ENCODE results near the gene DNAJB6. TPM values are rescaled to one million over a fixed set of nuclear protein-coding genes. Genes with fewer than 3 reads are reported as not detected.

DNAJB6 gene
- total RNA-seq, 4 donors from 2014 or later, result 63.5 to 125 (median 107) TPM

- DNase-seq, result no peak
- no peak overlapping the region for H3K27ac ChIP-seq
- no peaks in the 10 kb centered on the region for H3K27me3 ChIP-seq
- H3K4me3 ChIP-seq, result no peak overlapping the region
- H3K9me3 ChIP-seq, result no peaks in the 10 kb centered on the region
- intact Hi-C loops (cut with DNase I; ENCODE audit: low total_unique reads), result no loop called here
- peaks cover 0 to 12% of the 10 kb centered on the region in 2 donors for H3K4me1 ChIP-seq
- TF ChIP-seq CTCF (IDR thresholded peaks at IDR 0.05) (no peak), POLR2A (IDR thresholded peaks at IDR 0.05) (no peak)
- H3K36me3 ChIP-seq, result no peaks in the 10 kb centered on the region
Measured at GRCh38 chr7:157409149-157409752, 72.4 kb downstream of the DNAJB6 start.

GRCh38 chr7:157409753-157410727 is 73.2 kb downstream of the DNAJB6 start:
- Histone ChIP-seq H3K36me3 (no peaks in the 10 kb centered on the region), H3K27me3 (no peaks in the 10 kb centered on the region), H3K4me1 (peaks cover 0 to 11% of the 10 kb centered on the region in 2 donors), H3K4me3 (no peak overlapping the region), H3K27ac (no peak overlapping the region), H3K9me3 (no peaks in the 10 kb centered on the region)
- TF ChIP-seq CTCF (IDR thresholded peaks at IDR 0.05) (no peak), POLR2A (IDR thresholded peaks at IDR 0.05) (no peak)
- no peak for DNase-seq
- intact Hi-C loops (cut with DNase I; ENCODE audit: low total_unique reads), result no loop called here

- intact Hi-C loops (cut with DNase I; ENCODE audit: low total_unique reads), result no loop called here
- no peak for DNase-seq
- H3K9me3 ChIP-seq, result no peaks in the 10 kb centered on the region
- H3K27ac ChIP-seq, result no peak overlapping the region
- no peaks in the 10 kb centered on the region for H3K27me3 ChIP-seq
- TF ChIP-seq POLR2A (IDR thresholded peaks at IDR 0.05), result no peak
- H3K36me3 ChIP-seq, result no peaks in the 10 kb centered on the region
- H3K4me1 ChIP-seq, result peaks cover 0 to 1% of the 10 kb centered on the region in 2 donors
- no peak overlapping the region for H3K4me3 ChIP-seq
Measured at GRCh38 chr7:157410831-157411556, 74.2 kb downstream of the DNAJB6 start.

- no peak for TF ChIP-seq POLR2A (IDR thresholded peaks at IDR 0.05)
- no peak for TF ChIP-seq CTCF (IDR thresholded peaks at IDR 0.05)
- Histone ChIP-seq H3K27ac (no peak overlapping the region), H3K4me3 (no peak overlapping the region), H3K27me3 (no peaks in the 10 kb centered on the region), H3K36me3 (no peaks in the 10 kb centered on the region), H3K4me1 (no peaks in the 10 kb centered on the region), H3K9me3 (no peaks in the 10 kb centered on the region)
- DNase-seq, result no peak
- intact Hi-C loops (cut with DNase I; ENCODE audit: low total_unique reads), result no loop called here
Measured at GRCh38 chr7:157411580-157411979, 74.8 kb downstream of the DNAJB6 start.

- Histone ChIP-seq H3K27me3 (no peaks in the 10 kb centered on the region), H3K27ac (no peak overlapping the region), H3K36me3 (no peaks in the 10 kb centered on the region), H3K4me3 (no peak overlapping the region), H3K4me1 (no peaks in the 10 kb centered on the region), H3K9me3 (no peaks in the 10 kb centered on the region)
- no peak for DNase-seq
- TF ChIP-seq CTCF (IDR thresholded peaks at IDR 0.05) (no peak), POLR2A (IDR thresholded peaks at IDR 0.05) (no peak)
- intact Hi-C loops (cut with DNase I; ENCODE audit: low total_unique reads), result no loop called here
Measured at GRCh38 chr7:157412021-157412443, 75.2 kb downstream of the DNAJB6 start.

Data from uterus (tissue), 4 donors.